ENCODE measurements around the gene IRS1.

IRS1 gene

DNA sequence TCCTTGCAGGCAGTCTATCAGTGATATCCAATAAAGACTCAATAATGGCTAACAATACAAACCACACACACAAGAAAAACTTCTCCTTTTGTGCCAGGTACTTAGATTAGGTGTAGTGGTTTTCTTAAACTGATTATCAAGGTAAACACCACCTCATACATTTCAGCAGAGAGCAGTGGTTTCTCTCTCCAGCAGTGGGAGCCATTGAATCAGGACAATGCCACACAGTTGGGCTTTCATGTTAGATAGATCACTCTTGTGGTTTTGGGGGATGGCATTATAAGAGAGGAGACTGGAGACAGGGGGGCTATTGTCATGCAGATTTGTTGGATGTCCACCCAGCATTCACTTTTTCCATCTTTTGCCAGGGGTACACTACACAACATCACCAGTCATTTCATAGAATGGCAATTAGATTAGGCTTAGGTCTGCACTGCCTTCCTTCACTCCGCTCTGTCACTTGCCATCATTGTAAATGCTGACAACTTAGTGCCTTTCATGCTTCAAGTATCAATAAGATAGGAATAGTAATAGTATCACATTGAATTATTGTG is 13.6 kb upstream of the IRS1 start:
- DNase-seq, result no peak

GRCh38 chr2:226803410-226803809 is 3.8 kb upstream of the IRS1 start:
- DNase-seq, result no peak

DNA sequence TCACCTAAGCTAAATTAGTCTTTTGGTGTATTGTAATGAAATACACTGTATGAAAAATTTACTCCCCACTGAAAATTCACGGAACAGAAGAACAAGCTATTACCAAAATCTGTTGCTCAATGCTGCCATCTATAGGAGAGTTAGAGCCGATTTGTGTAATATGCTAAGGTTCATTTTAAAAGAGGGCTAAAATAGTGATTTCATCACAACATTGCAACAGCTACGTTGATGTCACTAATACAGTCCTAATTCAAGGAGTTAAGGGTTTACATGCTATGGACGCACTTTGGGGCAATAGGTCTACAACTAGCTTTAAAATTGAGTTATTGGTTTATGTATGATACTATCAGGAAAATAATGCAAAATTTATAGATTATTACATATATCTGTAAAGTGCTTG is 3.0 kb upstream of the IRS1 start:
- peak; percentile 77 for DNase-seq

DNA sequence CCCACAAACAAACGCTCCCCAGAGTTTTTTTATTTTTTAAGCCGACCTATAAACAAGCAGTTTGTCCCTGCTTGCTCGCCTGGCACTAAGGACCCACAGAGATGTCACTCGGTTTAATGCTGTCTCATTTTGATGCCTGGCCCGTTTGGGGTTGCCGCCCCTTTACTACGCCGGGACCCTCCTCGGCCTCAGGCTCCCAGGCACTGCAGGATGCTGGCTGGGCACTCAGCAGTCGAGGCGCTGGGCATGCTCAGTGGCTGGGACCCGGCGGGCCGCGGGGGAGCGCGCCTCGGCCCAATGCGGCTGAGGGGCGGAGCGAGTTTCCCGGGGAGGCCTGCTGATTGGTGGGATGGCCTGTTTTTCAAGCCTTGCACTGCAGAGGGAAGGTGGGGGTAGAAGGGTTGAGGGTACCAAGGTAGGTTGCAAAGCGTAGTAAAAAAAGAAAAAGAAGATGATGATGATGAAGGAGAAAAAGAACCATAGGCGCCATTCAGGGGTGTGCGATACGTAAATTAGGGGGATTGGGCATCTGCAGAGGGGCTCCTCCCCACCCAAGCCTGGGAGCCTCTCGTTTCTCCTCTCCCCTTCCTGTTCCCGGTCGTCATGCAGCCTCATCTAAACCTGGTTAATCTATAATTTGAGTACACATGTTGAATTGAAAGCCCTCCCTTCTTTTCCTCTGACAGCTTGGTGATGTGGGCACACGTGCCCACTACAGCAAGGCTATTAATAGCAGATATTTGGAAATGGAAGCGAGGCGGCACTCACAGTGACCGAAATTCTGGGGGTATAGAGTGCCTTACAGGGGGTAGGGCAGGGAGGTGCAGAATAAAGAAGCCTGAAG is 1.5 kb upstream of the IRS1 start:
- DNase-seq, result peak; percentile 75

GRCh38 chr2:226799976-226800940 is 638 bp upstream of the IRS1 start:
- DNase-seq, result peak; percentile 3

DNA sequence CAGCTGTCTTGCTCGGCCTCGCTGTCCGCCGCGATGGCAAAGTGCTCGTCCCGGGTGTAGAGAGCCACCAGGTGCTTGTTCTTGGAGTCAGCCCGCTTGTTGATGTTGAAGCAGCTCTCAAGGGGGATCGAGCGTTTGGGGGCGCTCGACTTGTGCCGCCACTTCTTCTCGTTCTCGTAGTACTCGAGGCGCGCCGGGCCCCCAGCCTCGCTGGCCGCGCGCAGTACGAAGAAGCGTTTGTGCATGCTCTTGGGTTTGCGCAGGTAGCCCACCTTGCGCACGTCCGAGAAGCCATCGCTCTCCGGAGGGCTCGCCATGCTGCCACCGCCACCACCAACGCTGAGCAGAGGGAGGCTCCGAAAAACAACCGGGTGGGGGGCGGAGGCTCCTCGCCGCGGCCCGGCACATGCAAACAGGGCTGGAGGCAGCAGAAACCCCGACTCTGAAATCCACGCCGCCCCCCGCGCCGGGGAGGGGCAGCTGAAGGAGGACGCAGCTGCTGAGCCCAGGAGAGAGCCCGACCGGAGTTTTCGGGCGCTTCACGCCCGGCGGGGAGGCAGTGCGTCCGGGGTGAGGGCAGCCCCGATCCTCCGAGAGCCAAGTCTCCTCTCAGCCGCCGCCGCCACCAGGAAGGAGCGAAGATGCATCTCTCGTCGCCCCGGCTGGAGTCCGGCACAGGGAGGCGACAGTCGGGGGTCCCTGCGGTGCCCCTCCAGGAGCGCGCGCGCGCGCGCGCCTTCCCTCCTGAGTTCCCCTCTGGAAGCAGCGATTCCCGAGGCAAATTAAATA is 1.0 kb downstream of the IRS1 start:
- DNase-seq, result peak; percentile 73

GRCh38 chr2:226797989-226798421 is 1.6 kb downstream of the IRS1 start:
- DNase-seq, result no peak

DNA sequence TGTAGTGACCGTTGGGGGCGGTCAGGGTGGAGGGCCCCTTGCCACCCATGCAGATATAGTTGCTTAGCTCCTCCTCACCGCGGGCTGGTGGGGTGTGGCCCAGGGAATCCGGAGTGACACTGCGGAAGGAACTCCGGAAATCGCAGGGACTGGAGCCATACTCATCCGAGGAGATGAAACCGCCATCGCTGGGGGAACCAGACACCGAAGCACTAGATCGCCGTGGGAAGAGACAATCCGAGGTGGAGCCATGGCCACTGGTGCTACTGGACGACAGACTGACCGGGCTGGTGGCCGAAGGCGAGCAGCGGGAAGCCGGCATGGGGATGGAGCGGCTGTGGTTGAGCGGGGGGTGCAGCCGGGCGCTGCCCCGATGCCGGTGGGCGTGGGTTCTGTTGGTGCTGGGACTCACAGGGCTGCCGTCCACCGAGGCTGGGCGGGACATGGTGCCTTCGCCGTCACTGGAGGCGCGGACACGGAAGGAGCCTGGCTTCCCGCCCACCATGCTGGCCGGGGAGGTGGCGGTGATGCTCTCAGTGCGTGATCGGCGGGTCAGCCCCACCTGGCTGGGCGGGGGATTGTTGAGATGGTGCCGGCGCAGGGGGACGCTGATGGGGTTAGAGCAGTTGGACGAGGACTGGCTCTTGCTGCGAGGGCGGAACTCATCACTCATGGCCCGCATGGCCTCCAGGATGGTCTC is 2.2 kb downstream of the IRS1 start:
- peak; percentile 4 for DNase-seq

- DNase-seq, result peak; percentile 36
These were observed 2.8 kb downstream of the IRS1 start for GRCh38 chr2:226796840-226797288.

- no peak for DNase-seq
These were observed 3.4 kb downstream of the IRS1 start for GRCh38 chr2:226796012-226796839.

GRCh38 chr2:226795281-226796011 is 4.2 kb downstream of the IRS1 start:
- DNase-seq, result peak; percentile 9

GRCh38 chr2:226794751-226795171 is 4.9 kb downstream of the IRS1 start:
- peak; percentile 72 for DNase-seq

GRCh38 chr2:226794196-226794661 is 5.4 kb downstream of the IRS1 start:
- peak; percentile 27 for DNase-seq

DNA sequence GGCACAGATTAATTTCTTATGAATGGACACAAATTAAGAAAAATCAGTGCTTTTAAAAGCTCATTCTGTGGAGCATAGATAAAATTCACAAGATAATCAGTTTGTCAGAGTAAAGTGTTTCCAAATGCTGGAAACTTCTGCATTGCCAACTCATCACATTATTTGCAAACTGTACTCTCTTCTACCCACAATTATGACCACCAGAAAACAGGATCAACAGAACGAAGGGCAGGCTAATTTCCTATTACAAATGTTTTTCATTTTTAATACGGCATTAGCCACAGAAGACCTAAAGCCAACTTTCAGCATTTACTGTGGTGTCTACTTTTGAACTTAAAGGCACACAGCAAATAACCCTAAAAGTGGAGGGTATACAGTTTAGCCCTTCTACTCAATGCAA is 6.0 kb downstream of the IRS1 start:
- DNase-seq, result peak; percentile 3

DNA sequence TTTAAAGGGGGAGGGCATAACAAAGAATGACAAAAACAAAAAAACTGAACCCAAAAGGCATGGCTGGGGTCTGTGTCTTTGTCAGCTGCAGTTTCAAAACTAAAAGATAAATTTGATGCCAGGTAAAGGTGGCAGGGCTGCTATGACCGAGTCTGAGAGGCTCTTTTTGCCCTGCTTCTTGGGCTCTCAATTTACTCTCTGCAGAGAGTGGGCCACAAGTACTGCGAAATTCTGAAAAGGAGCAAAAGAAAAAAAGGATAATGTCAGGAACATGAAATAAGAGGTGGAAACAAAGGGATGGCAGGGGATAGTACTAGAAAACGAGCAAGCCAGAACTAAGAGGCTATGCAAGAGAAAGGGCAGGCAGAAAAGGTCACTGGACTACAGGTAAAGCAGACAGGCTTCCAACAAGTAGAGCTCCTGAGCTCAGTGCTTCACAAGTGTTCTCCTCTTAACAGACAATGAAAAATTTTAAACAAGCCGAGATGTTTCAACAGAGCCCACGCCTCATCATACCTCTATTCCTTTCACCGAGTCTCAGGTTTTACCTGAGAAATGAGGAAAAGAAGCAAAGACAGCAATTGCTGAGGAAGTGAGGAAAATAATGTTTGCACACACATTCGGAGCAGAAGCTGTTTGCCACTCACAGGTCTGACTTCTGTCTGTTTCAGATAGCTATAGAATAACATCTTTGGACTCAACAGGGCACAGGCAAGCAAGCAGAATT is 7.3 kb downstream of the IRS1 start:
- peak; percentile 2 for DNase-seq

GRCh38 chr2:226791487-226792081 is 8.0 kb downstream of the IRS1 start:
- peak; percentile 90 for DNase-seq

- peak; percentile 67 for DNase-seq
These were observed 8.5 kb downstream of the IRS1 start for GRCh38 chr2:226791056-226791486.

- DNase-seq, result no peak
These were observed 9.2 kb downstream of the IRS1 start for GRCh38 chr2:226790431-226790830.

- DNase-seq, result no peak
These were observed 9.6 kb downstream of the IRS1 start for GRCh38 chr2:226790011-226790410.

All from fibroblast of skin of right biceps (primary cell).